GM18508 (cell line): ENCODE results near the gene CDH15.
"Not testable (repeated sequence)": the region's sequence is repeated elsewhere in the genome, so short reads cannot be mapped to it uniquely, and the experiment has no call there.

Experiments used
- ATAC-seq: cut with Tn5 transposase; IDR thresholded peaks from one replicate; pipeline ENCODE4 v1.9.1; 2021; ENCODE audit warnings: moderate number of reproducible peaks; ENCODE audit not compliant: insufficient read depth, unreplicated experiment

CDH15 gene

DNA sequence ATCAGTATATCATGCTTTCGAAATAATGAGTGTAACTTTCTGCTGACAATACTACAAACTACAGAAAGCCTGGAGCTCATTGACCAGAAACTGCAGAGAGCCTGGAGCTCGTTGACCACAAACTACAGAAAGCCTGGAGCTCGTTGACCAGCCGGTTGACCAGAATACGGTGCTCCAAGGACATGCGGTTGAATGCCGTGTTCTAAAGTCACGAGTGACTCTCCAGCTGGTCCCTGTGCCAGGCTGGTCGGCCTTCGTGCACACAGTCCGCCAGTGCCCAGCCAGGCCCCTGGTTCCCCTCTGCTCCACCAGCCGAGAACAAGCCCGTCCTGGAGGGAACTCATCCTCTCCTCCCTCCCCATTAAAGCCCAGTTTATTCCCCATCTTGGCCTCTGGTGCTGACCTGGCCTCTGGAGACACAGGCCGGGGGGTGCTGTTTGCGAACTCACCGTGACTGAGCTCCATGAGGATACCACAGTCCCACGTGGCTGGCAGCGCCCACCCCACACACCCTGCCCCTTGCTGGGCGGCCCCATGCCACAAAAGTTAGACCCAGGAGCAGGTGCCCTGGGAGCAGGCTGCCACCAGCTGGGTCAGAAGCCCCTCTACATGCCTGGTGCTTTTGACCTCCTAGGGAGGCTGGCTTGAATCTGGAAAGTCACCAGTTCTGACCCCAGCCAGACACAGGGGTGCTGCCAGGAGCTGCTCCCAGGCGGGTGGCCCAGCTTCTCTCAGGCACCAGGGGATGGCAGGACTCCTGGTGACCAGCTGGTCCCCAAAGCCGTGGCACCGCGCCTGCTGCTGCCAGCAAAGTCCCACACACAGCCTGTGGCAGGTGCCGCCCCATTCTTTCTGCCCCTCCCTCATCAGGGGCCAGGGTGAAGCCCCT lies 15.5 kb upstream of the CDH15 start:
- no peak for ATAC-seq

DNA sequence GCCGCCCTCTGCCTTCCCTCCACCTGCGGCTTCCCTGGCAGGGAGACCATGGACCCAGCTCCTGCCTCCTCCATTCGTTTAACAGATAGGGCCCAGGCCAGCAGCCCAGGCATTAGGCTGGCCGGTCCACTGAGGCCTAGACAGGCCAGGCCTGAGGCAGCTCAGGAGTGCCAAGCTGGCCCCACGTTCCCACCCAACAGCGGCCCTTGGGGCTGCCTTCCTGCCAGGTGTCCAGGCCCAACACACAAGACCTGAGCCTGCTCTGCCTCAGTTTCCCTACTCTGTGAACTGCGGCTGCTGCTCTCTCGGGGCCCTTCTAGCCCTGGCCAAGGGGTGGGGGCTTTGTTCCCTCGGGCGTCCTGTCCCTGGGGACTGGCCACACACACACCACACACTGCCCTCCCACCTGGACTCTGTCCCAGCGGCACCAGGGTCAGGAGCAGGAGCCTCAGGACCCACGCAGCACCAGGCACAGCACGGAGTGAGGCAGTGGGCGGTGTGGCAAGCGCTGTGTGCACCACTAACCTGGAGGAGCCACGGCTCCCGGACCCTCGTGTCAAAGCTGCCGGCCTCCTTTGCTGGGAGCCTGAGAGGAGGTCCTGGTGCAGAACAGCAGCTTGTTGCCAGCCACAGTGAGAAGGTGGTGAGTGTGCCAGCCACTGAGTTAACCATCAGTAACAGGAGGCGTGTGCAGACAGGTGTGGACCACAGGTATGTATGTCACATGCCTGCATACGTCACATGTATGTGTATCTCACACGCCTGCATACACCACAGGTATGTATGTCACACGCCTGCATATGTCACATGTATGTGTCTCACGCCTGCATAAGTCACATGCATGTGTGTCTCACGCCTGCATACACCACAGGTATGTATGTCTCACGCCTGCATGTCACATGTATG lies 14.6 kb upstream of the CDH15 start:
- no peak for ATAC-seq

DNA sequence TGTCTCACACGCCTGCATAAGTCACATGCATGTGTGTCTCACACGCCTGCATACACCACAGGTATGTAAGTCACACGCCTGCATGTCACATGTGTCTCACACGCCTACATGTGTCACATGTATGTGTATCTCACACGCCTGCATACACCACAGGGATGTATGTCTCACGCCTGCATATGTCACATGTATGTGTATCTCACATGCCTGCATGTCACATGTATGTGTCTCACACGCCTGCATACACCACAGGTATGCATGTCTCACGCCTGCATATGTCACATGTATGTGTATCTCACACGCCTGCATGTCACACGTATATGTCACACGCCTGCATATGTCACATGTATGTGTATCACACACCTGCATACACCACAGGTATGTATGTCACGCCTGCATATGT lies 13.8 kb upstream of the CDH15 start:
- no peak for ATAC-seq

DNA sequence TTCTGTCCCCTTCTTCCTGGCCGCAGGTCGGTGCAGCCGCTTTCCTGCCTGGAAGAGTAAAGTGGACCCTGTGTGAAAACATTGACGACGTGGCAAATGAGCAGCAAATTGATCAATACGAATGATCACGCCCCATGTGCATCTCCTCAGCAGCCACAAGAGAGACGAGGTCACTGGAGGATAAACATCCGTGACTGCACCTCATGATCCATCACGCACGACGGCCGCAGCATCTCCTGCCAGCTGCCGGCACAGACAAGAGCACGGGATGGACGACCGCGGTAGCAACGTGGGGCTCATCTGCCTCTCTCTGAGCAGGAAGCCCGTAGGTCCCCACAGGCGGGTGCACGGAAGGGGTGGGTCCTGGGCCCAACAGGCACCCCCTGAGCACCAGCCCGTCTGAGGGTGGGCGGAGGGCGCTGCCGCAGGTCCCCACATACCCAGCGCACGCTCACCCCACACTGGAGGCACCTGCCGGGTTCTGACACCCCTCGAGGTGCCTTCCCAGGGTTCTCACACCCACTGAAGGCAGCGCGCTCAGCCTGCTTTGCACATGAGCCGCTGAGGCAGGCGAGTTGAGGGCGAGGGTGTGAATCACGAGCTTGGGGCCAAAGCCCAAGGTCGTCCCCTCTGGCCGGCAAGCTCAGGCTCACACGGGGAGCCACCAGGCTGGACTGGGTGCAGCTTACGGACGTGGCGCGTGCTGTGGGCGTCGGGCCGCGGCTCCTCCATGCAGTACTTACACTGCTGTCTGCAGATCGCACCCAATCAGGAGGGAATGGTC lies 12.3 kb upstream of the CDH15 start:
- no peak for ATAC-seq

DNA sequence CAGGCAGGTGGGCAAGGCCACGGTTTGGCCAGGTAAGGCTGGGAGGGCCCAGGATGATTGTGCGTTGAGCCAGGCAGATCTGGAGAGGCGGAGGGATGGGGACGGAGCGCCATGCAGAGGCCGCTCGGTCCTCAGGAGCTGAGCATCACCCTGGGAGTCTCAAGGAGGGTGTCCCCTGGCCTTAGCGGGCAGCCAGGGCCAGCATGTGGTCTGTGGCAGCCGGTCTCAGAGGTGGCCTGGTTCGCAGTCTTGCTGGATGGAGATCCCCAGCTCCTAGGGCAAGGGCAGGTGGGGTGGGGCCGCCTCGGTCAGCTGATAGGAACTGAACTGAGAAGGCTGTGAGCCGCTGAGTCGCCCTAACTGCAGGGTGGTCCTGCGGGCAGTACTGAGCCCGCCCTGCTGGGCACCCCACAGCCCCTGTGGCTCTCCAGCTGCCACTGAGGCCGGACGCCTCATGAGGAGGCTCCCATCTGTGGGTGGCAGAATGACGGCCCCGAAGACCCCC lies 11.6 kb upstream of the CDH15 start:
- ATAC-seq = no peak

DNA sequence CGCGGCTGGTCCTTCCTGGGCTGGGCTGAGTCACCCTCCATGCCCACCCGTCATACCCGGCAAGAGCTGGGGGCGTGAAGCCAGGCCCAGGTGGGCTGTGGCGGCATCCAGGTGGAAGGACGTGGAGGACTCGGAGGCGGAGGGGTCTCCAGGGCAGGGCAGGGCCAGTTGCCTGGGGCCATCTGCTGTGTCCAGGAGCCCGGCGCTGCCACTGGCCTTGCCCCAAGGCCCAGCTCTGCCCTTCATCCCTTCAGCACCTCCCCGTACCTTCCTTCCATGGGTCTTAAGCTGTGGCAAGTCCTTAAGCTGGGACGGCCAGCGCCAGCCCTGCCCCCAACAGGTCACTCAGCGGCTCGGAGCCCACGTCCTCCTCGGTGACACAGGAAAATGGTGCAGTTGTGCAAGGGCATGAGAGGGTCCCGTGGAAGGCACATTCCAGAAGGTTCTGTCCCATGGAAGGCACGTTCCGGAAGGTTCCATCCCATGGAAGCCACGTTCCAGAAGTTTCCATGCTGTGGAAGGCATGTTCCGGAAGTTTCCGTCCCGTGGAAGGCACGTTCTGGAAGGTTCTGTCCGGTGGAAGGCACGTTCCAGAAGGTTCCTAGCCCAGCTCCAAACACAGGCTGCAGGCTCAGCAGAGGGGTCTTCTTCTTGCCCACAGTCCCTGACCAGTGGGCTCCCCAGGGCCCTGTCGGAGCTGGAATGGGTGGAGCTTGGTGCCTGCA lies 10.4 kb upstream of the CDH15 start:
- no peak for ATAC-seq

DNA sequence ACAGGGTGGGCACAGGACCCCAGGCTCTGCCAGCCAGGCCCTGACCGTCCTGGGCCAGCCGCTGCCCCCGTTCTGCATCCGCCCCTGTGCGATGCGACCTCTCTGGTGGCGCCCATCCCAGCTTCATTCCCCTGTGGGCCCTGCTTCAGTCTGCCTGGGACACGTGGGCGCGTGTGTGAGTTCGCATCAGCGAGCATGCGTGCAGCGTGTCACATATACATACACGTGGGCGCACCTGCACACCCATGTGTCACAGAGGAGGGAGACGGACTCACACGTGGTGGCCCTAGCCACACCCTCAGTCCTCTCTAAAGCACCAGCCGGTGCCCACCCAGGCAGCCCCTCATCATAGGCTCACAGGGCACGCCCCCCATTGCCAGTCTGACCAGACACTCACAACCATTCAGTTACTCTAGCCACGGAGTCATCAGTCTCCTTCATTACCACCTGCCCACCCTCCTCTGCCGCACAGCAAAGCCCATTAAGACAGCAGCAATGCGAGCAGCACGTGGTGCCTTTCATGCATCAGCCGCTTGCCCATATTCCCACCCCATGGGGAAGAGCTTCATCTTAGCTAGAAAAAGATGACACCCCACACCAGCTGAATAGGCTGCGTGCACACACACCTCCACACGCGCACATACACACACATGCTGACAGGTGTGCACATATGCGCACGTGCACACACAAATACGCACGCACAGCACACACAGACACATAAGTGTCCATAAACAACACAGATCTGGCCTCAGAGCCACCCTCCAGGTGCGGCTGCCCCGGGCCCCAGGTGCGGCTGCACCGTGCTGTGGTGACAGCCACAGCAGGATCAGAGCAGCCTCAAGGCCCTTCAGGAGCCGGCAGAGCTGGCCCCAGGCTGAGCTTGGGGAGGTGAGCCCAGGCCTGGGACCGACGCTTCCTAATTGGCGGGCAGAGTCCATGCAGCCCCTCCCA lies 9.5 kb upstream of the CDH15 start:
- no peak for ATAC-seq

DNA sequence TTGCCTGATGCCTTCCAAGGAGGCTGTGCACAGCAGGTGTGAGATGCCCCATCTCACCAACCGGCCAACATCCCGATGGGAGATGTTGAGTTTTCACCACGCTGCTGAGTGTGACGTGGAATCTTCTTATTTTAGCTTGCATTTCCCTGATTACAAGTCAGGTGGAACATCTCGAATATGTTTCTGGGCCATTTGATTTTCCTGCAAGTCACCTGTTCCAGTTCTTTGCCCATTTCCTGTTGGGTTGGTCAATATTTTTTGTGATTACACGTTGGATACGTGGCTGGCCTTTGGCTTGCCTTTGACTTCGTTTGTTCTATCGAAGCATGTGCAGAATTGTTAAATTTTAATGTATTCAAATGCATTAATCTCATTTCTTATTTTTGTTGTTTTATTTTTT lies 8.3 kb upstream of the CDH15 start:
- no peak for ATAC-seq

DNA sequence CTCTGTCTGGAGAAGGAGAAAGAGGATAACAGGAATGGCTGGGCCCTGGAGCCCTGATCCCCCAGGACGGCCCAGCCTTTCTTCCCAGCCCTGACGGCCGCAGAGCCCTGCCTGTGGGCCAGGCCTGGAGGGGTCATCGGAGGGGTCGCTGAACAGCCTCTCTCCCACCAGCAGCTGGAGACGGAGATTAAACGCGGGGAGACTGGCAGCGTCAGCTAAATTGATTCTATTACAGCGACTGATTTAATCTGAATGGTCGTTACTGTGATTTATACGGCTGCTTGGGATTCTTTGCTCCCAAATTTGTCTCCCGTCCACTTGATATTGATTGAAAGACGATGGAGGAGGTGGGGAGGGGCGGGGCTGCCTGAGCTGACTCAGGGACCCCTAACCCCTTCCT lies 7.1 kb upstream of the CDH15 start:
- ATAC-seq = no peak

DNA sequence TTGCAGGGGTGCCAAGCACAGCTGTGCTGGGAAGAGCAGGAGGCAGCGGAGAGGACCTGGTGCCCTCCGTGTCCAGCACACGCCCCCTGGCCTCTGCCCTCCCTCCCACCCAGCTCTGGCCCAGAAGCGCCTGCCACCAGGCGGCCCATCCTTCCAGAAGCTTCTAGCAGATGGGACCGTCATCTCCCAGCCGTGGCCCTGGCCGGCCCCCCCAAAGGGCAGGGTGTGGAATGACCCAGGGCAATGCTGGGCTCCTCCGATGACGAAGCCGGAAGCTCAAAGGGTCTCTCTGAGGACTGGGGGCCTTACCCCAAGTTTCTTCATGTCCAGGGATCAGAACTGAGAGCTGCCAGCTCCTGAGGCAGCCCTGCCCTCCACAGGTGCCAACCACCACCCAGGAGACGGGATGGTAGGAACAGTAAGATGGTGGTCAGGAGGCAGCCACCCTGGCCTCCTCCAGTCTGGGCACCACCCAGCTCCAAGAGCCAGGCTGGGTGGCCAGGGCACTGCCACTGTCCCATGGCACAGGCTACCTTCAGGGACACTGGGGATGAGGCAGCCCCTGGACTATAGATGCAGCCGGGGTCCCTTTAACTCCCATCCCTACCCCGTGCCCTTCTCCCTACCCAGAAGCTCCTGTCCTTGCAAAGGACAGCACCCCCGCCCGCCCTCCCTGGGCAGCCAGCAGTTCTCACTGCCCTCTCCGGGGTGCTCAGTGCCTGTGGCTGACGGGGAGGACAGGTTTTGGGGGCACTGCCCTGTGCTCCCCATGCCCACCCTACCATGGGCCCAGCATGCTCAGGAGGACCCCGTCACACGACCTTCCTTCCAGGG lies 6.5 kb upstream of the CDH15 start:
- no peak for ATAC-seq

DNA sequence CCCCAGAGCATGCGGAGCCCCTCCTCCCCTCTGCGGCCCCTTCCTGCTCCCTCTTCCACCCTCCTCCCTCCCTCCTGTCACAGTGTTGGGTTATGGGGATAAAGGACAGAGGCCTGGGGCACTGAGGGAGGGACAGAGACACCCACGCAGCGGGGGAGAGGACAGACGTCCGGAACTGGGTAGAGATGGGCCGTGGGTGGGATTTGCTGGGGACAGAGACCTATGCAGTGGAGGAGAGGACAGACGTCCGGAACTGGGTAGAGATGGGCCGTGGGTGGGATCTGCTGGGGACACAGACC lies 5.9 kb upstream of the CDH15 start:
- ATAC-seq = not testable (repeated sequence)

DNA sequence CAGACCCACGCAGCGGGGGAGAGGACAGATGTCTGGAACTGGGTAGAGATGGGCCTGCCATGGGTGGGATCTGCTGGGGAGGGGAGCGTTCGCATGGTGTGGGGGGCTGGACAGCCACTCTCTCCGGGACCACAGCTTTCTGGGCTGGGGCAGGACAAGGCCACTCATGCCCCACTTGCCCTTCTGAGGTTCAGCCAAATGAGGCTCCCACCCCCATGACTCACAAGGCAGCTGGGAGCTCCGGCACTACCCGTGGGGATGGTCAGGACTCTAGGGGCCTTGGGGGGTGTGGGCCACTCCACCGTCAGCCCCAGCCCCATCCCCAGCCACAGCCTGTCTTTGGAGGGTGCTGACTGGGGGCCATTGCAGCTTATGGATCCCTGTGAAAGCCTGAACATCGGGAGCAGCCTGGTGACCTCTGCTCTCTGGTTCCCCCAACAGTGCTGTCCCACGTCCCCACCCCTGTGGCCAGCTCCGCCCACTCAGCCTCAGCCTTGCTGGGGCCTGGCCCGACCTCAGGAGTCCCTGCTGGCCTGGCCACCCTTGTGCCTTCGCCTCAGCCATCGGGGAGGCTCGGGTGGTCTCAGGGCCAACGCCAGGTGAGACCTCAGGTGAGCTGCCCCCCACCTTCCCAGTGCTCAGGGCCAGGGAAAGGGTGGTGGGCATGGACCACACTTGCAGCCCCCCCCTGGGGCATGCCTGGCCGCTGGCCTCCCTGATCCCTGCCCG lies 4.7 kb upstream of the CDH15 start:
- ATAC-seq = no peak

DNA sequence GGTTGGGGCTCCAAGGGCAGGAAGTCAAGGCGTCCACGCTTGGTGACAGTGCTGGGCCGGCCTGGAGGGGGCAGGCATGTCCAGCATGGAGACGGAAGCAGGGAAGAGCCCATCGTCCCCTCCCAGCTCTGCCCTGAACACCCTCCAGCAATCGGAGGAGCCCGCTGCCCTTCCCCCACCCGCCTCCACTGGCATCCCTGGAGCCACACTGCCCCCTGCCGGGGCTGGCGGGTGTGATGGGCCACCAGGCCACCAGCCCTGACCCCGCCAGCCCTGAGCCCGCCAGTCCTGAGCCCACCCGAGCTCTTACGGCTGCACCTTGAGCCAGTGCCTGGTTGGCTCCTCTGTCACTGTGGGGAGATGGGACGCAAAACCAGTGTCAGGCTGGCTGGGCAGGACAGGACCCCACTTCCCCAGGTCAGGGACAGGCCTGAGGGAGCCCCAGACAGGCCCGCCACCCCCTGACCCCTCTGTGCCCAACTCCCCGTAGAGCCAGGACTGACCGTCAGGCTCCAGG lies 4.1 kb upstream of the CDH15 start:
- ATAC-seq = no peak

DNA sequence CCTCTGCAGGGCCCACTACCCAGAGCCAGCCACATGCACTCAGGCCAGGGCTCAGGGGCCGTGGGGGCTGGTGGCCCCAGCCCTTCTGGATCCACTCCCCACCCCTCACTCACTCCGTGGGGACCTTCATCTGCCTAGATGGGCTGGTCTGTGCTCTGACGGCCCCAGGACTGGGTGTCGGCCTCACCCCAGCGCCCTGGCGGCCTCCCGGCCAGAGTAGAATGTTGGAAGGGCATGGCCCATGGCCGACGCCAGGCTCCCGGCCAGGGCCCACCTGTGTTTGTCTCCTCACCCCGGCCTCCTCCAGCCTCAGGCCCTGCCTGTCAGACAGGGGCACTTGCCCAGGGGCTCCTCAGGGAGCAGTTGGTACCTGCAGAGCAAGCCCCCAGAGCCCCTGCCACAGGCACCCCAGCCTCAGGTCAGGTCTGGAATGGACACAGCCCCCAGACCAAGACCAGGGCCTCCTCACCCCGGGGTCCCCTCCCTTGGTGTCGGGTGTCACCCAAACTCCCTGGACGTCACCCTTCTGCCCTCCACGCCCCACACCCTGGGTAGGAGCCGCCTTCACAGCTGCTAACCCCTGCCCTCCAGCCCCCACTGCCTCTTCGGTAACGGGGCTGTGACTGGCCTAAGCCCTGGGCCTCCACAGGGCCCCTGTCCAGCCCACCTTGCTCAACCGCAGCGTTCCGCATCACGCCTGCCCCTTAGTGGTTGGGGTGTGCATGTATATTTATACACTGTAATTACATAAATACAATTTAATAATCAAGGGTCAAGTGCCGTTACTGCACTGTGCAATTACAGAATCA lies 3.0 kb upstream of the CDH15 start:
- no peak for ATAC-seq

DNA sequence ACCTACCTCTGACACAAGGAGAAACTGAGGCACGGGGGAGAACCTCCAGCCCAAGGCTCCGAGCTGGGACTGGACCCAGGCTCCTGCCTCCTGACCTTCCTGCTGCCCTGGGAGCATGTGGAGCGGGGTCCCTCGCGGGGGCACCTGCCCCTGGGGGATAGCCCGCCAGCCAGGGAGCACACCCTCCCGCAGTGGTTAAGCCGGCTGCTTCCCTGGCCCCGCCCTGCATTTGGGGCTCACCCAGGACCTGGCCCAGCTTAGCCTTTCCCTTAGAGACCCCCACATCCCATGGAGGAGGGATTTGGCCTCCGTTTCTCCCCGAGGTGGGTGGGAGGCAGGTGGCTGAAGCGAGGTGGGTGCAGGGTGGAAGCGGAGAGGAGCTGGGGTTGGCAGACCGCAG lies 1.8 kb upstream of the CDH15 start:
- ATAC-seq = no peak
